Measurements from ENCODE around the gene ADAMTSL5.

Gene ADAMTSL5

GRCh38 chr19:1465191-1466016, 47.4 kb downstream of the ADAMTSL5 start:
- no peak for DNase-seq (ENCODE audit: extremely low spot score)
- ChIA-PET CTCF (no interaction called here), POLR2A (interaction anchor here (1.1 kb wide), 2 partner anchors 20 to 197 kb away, joined by 3 to 4 read pairs; partner anchors contain the start of gene CIRBP)
- no peak for TF ChIP-seq BHLHE40 (IDR thresholded peaks at IDR 0.05; ENCODE audit: borderline replicate concordance)
- TF ChIP-seq HDGF (IDR thresholded peaks at IDR 0.05; ENCODE audit: borderline replicate concordance) = no peak

DNA sequence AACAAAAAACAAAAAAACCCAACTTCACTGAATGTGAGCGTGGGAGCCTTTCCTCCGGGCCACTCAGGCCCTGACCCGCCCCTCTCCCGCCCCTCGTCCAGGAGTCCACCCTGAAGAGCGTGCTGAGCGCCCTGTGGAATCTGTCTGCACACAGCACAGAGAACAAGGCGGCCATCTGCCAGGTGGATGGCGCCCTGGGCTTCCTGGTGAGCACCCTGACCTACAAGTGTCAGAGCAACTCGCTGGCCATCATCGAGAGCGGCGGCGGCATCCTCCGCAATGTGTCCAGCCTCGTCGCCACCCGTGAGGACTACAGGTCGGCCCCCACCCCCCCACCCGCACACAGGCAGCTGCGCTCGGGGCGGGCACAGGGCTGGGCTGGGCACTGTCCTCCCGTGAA, 51.0 kb downstream of the ADAMTSL5 start:
- TF ChIP-seq CTBP1 (IDR thresholded peaks at IDR 0.05; ENCODE audit: borderline replicate concordance) (no peak), PKNOX1 (IDR thresholded peaks at IDR 0.05) (no peak), FOXA1 (IDR thresholded peaks at IDR 0.05) (no peak), FOXK2 (IDR thresholded peaks at IDR 0.05) (no peak), LEF1 (IDR thresholded peaks at IDR 0.05; ENCODE audit: borderline replicate concordance) (no peak), L3MBTL2 (conservative IDR thresholded peaks at IDR 0.05) (no peak), ELF4 (IDR thresholded peaks at IDR 0.05) (no peak), SUZ12 (IDR thresholded peaks at IDR 0.05) (no peak), TARDBP (IDR thresholded peaks at IDR 0.05) (no peak), BHLHE40 (IDR thresholded peaks at IDR 0.05; ENCODE audit: borderline replicate concordance) (no peak), ZNF384 (IDR thresholded peaks at IDR 0.05) (no peak), ARNT (IDR thresholded peaks at IDR 0.05) (no peak), NFRKB (IDR thresholded peaks at IDR 0.05) (no peak), SP1 (IDR thresholded peaks at IDR 0.05) (no peak), HDGF (IDR thresholded peaks at IDR 0.05; ENCODE audit: borderline replicate concordance) (no peak), FOXM1 (IDR thresholded peaks at IDR 0.05; ENCODE audit: borderline replicate concordance) (no peak)
- no peak for DNase-seq (ENCODE audit: extremely low spot score)
- POLR2A ChIA-PET = no interaction called here
- CTCF ChIA-PET = no interaction called here

GRCh38 chr19:1460033-1460995, 52.5 kb downstream of the ADAMTSL5 start:
- TF ChIP-seq TARDBP (IDR thresholded peaks at IDR 0.05) (no peak), FOXA1 (IDR thresholded peaks at IDR 0.05) (no peak), ZNF384 (IDR thresholded peaks at IDR 0.05) (no peak), FOXK2 (IDR thresholded peaks at IDR 0.05) (no peak), ELF4 (IDR thresholded peaks at IDR 0.05) (no peak), L3MBTL2 (conservative IDR thresholded peaks at IDR 0.05) (no peak), SUZ12 (IDR thresholded peaks at IDR 0.05) (no peak), HDGF (IDR thresholded peaks at IDR 0.05; ENCODE audit: borderline replicate concordance) (no peak), ARNT (IDR thresholded peaks at IDR 0.05) (no peak), CTBP1 (IDR thresholded peaks at IDR 0.05; ENCODE audit: borderline replicate concordance) (no peak), BHLHE40 (IDR thresholded peaks at IDR 0.05; ENCODE audit: borderline replicate concordance) (no peak), FOXM1 (IDR thresholded peaks at IDR 0.05; ENCODE audit: borderline replicate concordance) (no peak), LEF1 (IDR thresholded peaks at IDR 0.05; ENCODE audit: borderline replicate concordance) (no peak), PKNOX1 (IDR thresholded peaks at IDR 0.05) (no peak), NFRKB (IDR thresholded peaks at IDR 0.05) (no peak), SP1 (IDR thresholded peaks at IDR 0.05) (no peak)
- POLR2A ChIA-PET = no interaction called here
- DNase-seq (ENCODE audit: extremely low spot score) = no peak
- CTCF ChIA-PET = no interaction called here

GRCh38 chr19:1459479-1459878, 53.3 kb downstream of the ADAMTSL5 start:
- DNase-seq (ENCODE audit: extremely low spot score) = no peak
- ChIA-PET CTCF (no interaction called here), POLR2A (no interaction called here)
- TF ChIP-seq FOXM1 (IDR thresholded peaks at IDR 0.05; ENCODE audit: borderline replicate concordance) = no peak
- TF ChIP-seq HDGF (IDR thresholded peaks at IDR 0.05; ENCODE audit: borderline replicate concordance) = no peak
- no peak for TF ChIP-seq FOXK2 (IDR thresholded peaks at IDR 0.05)
- no peak for TF ChIP-seq SUZ12 (IDR thresholded peaks at IDR 0.05)
- no peak for TF ChIP-seq ARNT (IDR thresholded peaks at IDR 0.05)
- no peak for TF ChIP-seq LEF1 (IDR thresholded peaks at IDR 0.05; ENCODE audit: borderline replicate concordance)
- TF ChIP-seq FOXA1 (IDR thresholded peaks at IDR 0.05) = no peak
- no peak for TF ChIP-seq CTBP1 (IDR thresholded peaks at IDR 0.05; ENCODE audit: borderline replicate concordance)
- TF ChIP-seq TARDBP (IDR thresholded peaks at IDR 0.05) = no peak
- no peak for TF ChIP-seq NFRKB (IDR thresholded peaks at IDR 0.05)

GRCh38 chr19:1457892-1458291, 54.9 kb downstream of the ADAMTSL5 start:
- TF ChIP-seq FOXK2 (IDR thresholded peaks at IDR 0.05) (no peak), HDGF (IDR thresholded peaks at IDR 0.05; ENCODE audit: borderline replicate concordance) (no peak), CTBP1 (IDR thresholded peaks at IDR 0.05; ENCODE audit: borderline replicate concordance) (no peak), ARNT (IDR thresholded peaks at IDR 0.05) (no peak), PKNOX1 (IDR thresholded peaks at IDR 0.05) (no peak), SP1 (IDR thresholded peaks at IDR 0.05) (no peak), ELF4 (IDR thresholded peaks at IDR 0.05) (no peak), ZNF384 (IDR thresholded peaks at IDR 0.05) (no peak)
- POLR2A ChIA-PET = interaction anchor here (1.0 to 1.4 kb wide), 2 partner anchors 11 to 14 kb away, joined by 3 read pairs; no protein-coding TSS in a partner anchor
- DNase-seq (ENCODE audit: extremely low spot score) = no peak
- CTCF ChIA-PET = no interaction called here
